Parathyroid adenoma (tissue), 2 donors: ENCODE measurements around the gene RNF150.
A peak's percentile ranks its signal among the peaks of the same experiment; 100 is the strongest.

ENCODE experiments used
- H2AFZ ChIP-seq: fragments of 300-600 bp; sonication (generic); one replicate; pipeline ENCODE4 v1.7.0; 2017; ENCODE audit warnings: antibody characterized with exemption, mild to moderate bottlenecking
- H3K27ac ChIP-seq: fragments of 300-600 bp; sonication (generic); one replicate; pipeline ENCODE4 v1.7.0; 2017
- H3K27me3 ChIP-seq: fragments of 300-600 bp; sonication (generic); one replicate; pipeline ENCODE4 v1.7.0; 2017; ENCODE audit warnings: low read length; ENCODE audit not compliant: control insufficient read depth, insufficient read depth
- H3K36me3 ChIP-seq: fragments of 300-600 bp; sonication (generic); one replicate; pipeline ENCODE4 v1.7.0; 2017; ENCODE audit warnings: low read length; ENCODE audit not compliant: control insufficient read depth, insufficient read depth
- H3K4me1 ChIP-seq: fragments of 300-600 bp; sonication (generic); one replicate; pipeline ENCODE4 v1.7.0; 2017; ENCODE audit warnings: control low read depth
- H3K4me2 ChIP-seq: fragments of 300-600 bp; sonication (generic); one replicate; pipeline ENCODE4 v1.7.0; 2017; ENCODE audit warnings: low read length
- H3K4me3 ChIP-seq: fragments of 300-600 bp; sonication (generic); one replicate; pipeline ENCODE4 v1.7.0; 2017; ENCODE audit warnings: low read depth, low read length
- H3K79me2 ChIP-seq: fragments of 300-600 bp; sonication (generic); one replicate; pipeline ENCODE4 v1.7.0; 2017; ENCODE audit warnings: control low read depth
- H3K9ac ChIP-seq: fragments of 300-600 bp; sonication (generic); one replicate; pipeline ENCODE4 v1.7.0; 2017; ENCODE audit warnings: mild to moderate bottlenecking
- H3K9me3 ChIP-seq: fragments of 300-600 bp; sonication (generic); one replicate; pipeline ENCODE4 v1.7.0; 2017; ENCODE audit warnings: low read length; ENCODE audit not compliant: control insufficient read depth
- TF ChIP-seq, protein P1 (sequence below): fragments of 300-600 bp; sonication (generic); IDR thresholded peaks from one replicate; pipeline ENCODE4 v1.7.0; 2017; ENCODE audit warnings: antibody characterized with exemption, mild to moderate bottlenecking
- donor health status: primary hyperparathyroidism.

Gene RNF150

DNA sequence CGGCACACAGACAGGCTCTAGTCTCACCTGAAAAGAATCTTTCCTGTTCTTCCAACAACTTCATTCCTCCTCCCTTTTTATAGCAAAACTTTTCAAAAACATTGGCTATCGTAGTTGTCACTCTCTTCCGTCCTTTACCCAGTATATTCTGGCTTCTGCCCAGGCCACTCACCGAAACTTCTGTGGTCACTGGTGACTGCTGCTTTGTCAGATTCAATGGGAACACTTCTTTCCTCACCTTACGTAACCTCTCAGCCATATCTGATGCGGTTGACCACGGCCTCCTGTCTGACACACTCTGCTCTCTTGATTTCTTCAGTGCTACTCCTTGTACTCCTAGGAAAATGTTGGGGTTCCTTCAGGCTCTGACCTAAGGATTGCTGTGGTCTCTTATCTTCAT lies 9.2 kb upstream of the RNF150 start:
- Histone ChIP-seq H3K27ac (no peak overlapping the region), H3K79me2 (no peaks in the 10 kb centered on the region), H3K4me3 (no peak overlapping the region), H3K4me1 (no peaks in the 10 kb centered on the region), H3K27me3 (no peaks in the 10 kb centered on the region), H3K36me3 (peaks cover 2% of the 10 kb centered on the region), H3K4me2 (no peak overlapping the region), H3K9me3 (no peaks in the 10 kb centered on the region), H3K9ac (no peak overlapping the region), H2AFZ (no peak overlapping the region)
- TF ChIP-seq, protein P1, sequence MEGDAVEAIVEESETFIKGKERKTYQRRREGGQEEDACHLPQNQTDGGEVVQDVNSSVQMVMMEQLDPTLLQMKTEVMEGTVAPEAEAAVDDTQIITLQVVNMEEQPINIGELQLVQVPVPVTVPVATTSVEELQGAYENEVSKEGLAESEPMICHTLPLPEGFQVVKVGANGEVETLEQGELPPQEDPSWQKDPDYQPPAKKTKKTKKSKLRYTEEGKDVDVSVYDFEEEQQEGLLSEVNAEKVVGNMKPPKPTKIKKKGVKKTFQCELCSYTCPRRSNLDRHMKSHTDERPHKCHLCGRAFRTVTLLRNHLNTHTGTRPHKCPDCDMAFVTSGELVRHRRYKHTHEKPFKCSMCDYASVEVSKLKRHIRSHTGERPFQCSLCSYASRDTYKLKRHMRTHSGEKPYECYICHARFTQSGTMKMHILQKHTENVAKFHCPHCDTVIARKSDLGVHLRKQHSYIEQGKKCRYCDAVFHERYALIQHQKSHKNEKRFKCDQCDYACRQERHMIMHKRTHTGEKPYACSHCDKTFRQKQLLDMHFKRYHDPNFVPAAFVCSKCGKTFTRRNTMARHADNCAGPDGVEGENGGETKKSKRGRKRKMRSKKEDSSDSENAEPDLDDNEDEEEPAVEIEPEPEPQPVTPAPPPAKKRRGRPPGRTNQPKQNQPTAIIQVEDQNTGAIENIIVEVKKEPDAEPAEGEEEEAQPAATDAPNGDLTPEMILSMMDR = no peak

DNA sequence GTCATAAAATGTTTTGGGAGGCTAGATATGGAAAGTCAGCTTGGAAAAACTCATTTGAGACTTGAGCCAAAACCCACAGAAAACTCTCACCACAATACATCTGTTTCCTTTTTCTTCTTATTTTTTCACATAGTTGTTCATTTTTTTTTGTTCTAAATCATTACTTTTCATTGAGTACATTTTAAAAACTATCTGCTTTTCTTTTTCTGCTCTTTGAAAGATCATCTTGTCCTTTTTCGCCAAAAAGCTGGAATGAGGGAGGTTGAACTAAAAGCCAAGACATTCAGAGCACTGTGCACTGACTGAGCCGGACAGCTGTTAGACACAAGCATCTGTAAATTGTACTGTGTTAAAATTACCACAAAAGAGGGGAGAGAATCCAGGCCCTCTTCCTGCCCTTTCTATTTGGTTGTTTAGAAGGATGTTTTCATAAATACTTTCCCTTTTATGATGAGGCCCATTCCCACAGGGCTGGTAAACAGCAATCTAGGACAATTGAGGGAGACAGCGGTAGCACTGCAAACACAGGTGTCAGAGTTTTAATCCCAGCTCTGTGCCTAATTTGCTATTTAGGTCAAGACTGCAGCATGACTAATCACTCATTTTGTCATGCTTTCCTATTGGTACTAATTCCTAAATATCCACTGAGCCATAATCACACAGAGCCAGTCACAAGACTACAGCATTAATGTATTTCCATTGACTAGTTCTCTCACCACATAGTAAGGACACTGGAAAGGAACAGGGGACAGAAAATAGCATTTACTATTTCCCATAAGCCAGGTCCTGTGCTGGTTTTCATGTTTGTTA lies 7.3 kb upstream of the RNF150 start:
- Histone ChIP-seq H2AFZ (no peak overlapping the region), H3K27me3 (no peaks in the 10 kb centered on the region), H3K79me2 (no peaks in the 10 kb centered on the region), H3K36me3 (peaks cover 2% of the 10 kb centered on the region), H3K4me3 (no peak overlapping the region), H3K9me3 (no peaks in the 10 kb centered on the region), H3K27ac (no peak overlapping the region), H3K9ac (no peak overlapping the region), H3K4me2 (no peak overlapping the region), H3K4me1 (no peaks in the 10 kb centered on the region)
- TF ChIP-seq, protein P1 = no peak

DNA sequence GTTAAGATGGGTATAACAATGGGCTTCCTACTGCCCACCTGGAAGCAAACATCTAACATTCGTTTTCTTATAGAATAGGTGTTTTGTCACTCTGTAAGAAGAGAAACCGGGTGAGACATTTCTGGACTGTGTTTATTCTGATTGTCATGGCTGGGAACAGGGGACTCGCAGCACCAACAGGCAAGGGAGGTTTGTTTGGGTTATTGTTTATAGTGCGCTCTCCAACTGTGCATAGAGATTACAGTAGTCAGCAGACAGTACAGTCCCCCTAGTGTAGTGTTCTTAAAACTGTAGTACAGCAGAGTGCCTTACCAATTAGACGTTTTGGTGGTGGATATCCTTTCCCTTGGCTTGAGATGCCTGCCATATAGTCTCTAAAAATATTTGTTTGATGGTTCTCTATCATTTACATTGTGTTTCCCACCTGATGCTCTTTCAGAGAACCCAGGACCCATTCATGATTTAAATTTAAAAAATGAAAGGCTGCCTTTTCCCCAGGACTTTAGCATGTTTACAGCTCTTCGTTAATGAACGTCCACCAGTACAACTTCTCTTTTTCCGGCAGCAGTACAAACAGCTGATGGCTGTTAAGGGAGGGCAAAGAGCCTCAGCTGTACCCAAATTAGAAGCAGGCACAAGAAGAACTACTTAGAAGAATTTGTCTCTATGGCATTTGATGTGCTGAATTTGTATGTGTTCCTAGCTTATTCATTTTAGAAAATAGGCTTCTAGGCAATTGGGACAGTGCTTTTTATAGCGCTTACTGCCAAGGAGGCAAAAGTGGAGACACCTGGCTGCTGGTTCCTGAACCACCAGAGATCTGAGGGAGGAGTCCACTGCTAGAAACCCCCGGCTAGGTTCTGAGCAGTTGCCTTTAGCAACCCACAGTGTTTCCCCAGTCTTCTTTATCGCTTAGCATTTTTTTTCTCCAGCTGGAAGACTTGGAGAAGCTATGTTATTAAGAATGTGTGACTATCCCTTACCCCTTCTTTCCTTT lies 1.0 kb upstream of the RNF150 start:
- Histone ChIP-seq H3K27ac (no peak overlapping the region), H3K27me3 (no peaks in the 10 kb centered on the region), H3K9me3 (no peaks in the 10 kb centered on the region), H3K4me1 (no peaks in the 10 kb centered on the region), H3K79me2 (no peaks in the 10 kb centered on the region), H3K4me2 (peak overlapping the region; percentile 90), H3K36me3 (no peaks in the 10 kb centered on the region), H2AFZ (peak overlapping the region; percentile 78), H3K9ac (no peak overlapping the region), H3K4me3 (no peak overlapping the region)
- TF ChIP-seq, protein P1 = no peak

DNA sequence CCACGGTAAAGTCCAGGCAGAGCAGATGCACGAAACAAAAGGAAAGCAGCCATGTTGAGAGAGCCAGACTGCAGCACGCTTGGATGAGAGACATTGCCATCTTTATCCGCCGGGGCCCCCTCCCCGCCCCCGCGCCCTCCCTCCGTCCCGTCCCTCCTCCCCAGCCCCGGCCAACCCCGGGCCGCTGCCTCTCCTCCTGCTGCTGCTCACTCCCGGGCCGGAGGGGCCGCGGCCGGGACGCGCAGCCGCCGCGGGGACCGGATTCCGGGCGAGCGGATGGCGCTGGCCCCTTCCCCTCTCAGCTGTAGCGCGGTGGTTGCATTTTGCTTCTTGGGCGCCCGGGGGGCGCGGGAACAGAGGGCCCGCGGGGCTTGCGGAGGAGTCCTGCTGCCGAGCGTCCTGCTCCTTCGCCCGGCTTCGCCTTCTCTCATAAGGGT lies 542 bp downstream of the RNF150 start:
- Histone ChIP-seq H3K9me3 (no peaks in the 10 kb centered on the region), H2AFZ (peak overlapping the region; percentile 78), H3K27ac (no peak overlapping the region), H3K27me3 (no peaks in the 10 kb centered on the region), H3K4me2 (peak overlapping the region; percentile 90), H3K4me1 (no peaks in the 10 kb centered on the region), H3K9ac (no peak overlapping the region), H3K4me3 (peak overlapping the region; percentile 63), H3K79me2 (no peaks in the 10 kb centered on the region), H3K36me3 (no peaks in the 10 kb centered on the region)
- TF ChIP-seq, protein P1 = no peak
